ENCODE results near the gene UBC.

Gene UBC

DNA sequence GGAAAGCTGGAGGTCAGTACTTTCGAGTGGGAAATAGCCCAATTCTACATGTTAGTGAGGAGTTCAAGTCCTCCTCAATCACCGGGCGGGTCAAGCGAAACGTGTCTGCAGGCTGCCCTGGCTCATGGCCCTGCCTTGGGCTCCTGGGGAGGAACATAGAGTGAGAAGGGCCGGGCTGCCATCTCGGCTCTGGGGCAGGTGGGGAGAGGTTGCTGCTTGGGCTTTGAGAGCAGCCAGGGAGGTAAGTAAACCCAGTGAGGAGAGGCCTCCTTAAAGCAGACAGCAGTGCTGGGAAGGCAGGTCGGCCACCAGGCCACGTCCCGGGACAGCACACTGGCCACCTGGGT is 32.0 kb upstream of the UBC start:
- DNase-seq (ENCODE audit: low read depth) = no peak
- TF ChIP-seq, protein P1, sequence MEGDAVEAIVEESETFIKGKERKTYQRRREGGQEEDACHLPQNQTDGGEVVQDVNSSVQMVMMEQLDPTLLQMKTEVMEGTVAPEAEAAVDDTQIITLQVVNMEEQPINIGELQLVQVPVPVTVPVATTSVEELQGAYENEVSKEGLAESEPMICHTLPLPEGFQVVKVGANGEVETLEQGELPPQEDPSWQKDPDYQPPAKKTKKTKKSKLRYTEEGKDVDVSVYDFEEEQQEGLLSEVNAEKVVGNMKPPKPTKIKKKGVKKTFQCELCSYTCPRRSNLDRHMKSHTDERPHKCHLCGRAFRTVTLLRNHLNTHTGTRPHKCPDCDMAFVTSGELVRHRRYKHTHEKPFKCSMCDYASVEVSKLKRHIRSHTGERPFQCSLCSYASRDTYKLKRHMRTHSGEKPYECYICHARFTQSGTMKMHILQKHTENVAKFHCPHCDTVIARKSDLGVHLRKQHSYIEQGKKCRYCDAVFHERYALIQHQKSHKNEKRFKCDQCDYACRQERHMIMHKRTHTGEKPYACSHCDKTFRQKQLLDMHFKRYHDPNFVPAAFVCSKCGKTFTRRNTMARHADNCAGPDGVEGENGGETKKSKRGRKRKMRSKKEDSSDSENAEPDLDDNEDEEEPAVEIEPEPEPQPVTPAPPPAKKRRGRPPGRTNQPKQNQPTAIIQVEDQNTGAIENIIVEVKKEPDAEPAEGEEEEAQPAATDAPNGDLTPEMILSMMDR (IDR thresholded peaks at IDR 0.05; ENCODE audit: low read length, missing control alignments) = no peak
- H3K4me3 ChIP-seq (replicated peaks; ENCODE audit: low read depth, low read length) = no peak overlapping the region

- H3K4me3 ChIP-seq (replicated peaks; ENCODE audit: low read depth, low read length) = peak overlapping the region; percentile 19
- TF ChIP-seq, protein P1 (IDR thresholded peaks at IDR 0.05; ENCODE audit: low read length, missing control alignments) = no peak
- DNase-seq (ENCODE audit: low read depth) = no peak
Measured at GRCh38 chr12:124941170-124941527, 26.7 kb upstream of the UBC start.

DNA sequence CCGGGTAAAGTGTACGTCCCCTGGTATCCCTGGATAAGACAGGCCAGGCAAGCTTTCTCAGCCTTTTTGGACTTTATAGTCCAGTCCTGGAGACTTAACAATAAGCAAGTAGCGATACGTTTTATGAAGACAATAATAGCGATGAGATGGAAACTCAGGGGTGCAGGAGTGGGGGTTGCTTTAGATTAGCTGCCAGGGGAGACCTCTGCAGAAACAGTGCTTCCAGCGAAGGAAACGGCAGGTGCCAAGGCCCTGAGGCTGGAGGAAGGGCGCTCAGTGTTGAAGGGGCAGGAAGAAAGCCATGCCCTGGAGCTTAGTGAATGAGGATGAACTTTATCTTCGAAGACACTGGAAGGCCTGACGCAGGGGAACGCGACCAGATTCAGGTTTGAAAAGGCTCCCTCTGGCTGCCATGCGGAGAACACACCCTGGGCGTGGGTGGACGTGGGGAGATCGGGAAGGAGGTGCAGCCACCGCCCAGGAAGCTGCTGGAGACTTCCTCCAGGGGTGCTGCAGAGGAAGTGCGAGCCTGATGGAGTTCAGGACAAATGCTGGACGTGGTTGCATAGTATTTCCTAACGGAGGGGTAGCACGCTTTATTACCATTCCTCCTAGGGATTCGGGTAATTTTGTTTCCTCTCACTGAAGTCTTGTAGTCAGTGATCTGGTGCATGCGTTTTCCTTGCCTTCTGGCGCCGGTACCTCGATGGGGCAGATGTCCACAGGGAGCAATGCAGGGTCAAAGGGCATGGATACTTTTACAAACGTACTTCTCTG is 26.1 kb upstream of the UBC start:
- TF ChIP-seq, protein P1 (IDR thresholded peaks at IDR 0.05; ENCODE audit: low read length, missing control alignments) = peak; percentile 88
- peak overlapping the region; percentile 59 for H3K4me3 ChIP-seq (replicated peaks; ENCODE audit: low read depth, low read length)
- DNase-seq (ENCODE audit: low read depth) = peak; percentile 90

GRCh38 chr12:124940143-124940392 is 25.6 kb upstream of the UBC start:
- DNase-seq (ENCODE audit: low read depth) = no peak
- TF ChIP-seq, protein P1 (IDR thresholded peaks at IDR 0.05; ENCODE audit: low read length, missing control alignments) = no peak
- H3K4me3 ChIP-seq (replicated peaks; ENCODE audit: low read depth, low read length) = peak overlapping the region; percentile 59

DNA sequence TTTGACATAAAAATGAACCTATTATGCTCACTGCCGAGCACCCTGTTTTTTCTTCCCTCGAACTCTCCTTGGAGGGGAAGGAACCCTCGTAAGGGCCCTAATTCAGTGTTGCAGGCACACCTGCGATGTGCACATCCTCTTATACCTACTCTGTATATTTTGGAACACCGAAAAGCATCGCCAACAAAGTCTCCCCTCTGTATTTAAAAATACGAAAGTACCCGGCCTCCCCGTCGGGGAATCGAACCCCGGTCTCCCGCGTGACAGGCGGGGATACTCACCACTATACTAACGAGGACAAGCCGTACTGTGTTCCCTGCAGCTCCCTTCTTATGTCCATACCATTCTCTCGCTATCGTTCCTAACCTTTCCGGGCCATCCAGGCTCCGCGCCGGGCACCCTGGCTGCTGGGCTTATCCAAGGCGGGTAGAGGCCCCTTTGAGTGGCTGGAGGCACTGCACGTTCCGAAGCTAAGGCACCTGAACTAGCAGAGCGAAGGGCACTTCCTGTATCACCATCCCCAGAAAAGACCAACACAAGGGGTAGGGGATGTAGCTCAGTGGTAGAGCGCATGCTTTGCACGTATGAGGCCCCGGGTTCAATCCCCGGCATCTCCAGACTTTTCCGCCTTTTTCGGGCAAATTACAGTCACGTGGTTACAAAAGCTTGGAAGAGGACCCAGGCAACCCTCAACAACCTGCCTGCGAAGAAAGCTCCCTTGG is 25.1 kb upstream of the UBC start:
- peak overlapping the region; percentile 59 for H3K4me3 ChIP-seq (replicated peaks; ENCODE audit: low read depth, low read length)
- TF ChIP-seq, protein P1 (IDR thresholded peaks at IDR 0.05; ENCODE audit: low read length, missing control alignments) = no peak
- DNase-seq (ENCODE audit: low read depth) = peak; percentile 94

GRCh38 chr12:124939079-124939420 is 24.6 kb upstream of the UBC start:
- peak overlapping the region; percentile 59 for H3K4me3 ChIP-seq (replicated peaks; ENCODE audit: low read depth, low read length)
- peak; percentile 92 for DNase-seq (ENCODE audit: low read depth)
- TF ChIP-seq, protein P1 (IDR thresholded peaks at IDR 0.05; ENCODE audit: low read length, missing control alignments) = peak; percentile 34

DNA sequence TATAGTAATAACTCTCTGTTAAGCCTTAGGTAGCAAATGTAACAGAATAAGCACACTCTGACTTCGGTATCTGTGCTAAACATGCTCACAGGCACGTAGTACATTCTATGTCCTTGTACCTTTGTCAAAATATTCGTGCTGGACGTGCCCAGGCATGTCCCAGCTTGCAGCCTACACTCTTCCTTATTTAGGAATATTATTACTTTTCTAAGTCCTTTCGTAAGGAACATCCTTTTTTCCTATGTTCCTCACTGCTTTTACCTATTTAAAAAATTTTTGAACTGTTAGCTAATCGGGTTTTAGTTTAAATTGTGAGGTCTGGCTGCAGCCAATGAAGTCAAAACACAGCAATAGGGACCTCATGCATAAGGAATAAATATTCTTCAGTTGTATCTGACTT is 24.1 kb upstream of the UBC start:
- TF ChIP-seq, protein P1 (IDR thresholded peaks at IDR 0.05; ENCODE audit: low read length, missing control alignments) = no peak
- peak; percentile 69 for DNase-seq (ENCODE audit: low read depth)
- peak overlapping the region; percentile 59 for H3K4me3 ChIP-seq (replicated peaks; ENCODE audit: low read depth, low read length)

Measured in fibroblast of pulmonary artery (primary cell).